H9 (cell line): ENCODE data around the gene PDCD4. TPM values are rescaled to one million over a fixed set of nuclear protein-coding genes. Genes with fewer than 3 reads are reported as not detected.

Experiments used
- DNase-seq: peaks from one replicate; pipeline ENCODE4 v3.0.0-alpha.2; 2017
- H2AFZ ChIP-seq: one replicate; pipeline ENCODE4 v1.6.1; 2013; ENCODE audit warnings: mild to moderate bottlenecking, low read length, control low read depth, moderate library complexity
- H2AK5ac ChIP-seq: 2 replicates; pipeline ENCODE4 v1.6.1; 2013; ENCODE audit warnings: low read length, control low read depth, mixed read lengths; ENCODE audit not compliant: insufficient read length
- H2BK120ac ChIP-seq: one replicate; pipeline ENCODE4 v1.6.1; 2013; ENCODE audit warnings: low read depth, mild to moderate bottlenecking, low read length, control low read depth, inconsistent platforms; ENCODE audit not compliant: poor library complexity, severe bottlenecking
- H2BK12ac ChIP-seq: 2 replicates; pipeline ENCODE4 v1.6.1; 2013; ENCODE audit warnings: low read length, control low read depth, mixed read lengths, low read depth; ENCODE audit not compliant: insufficient read length
- H2BK15ac ChIP-seq: 2 replicates; pipeline ENCODE4 v1.6.1; 2013; ENCODE audit warnings: low read depth, low read length, control low read depth
- H2BK20ac ChIP-seq: one replicate; pipeline ENCODE4 v1.6.1; 2013; ENCODE audit warnings: low read depth, mild to moderate bottlenecking, low read length, control low read depth, inconsistent platforms; ENCODE audit not compliant: poor library complexity, severe bottlenecking
- H2BK5ac ChIP-seq: 2 replicates; pipeline ENCODE4 v1.6.1; 2013; ENCODE audit warnings: low read length, control low read depth, mixed read lengths; ENCODE audit not compliant: insufficient read length
- H3K14ac ChIP-seq: 2 replicates; pipeline ENCODE4 v1.6.1; 2013; ENCODE audit warnings: low read length, control low read depth; ENCODE audit not compliant: insufficient read depth
- H3K18ac ChIP-seq: 2 replicates; pipeline ENCODE4 v1.6.1; 2013; ENCODE audit warnings: low read depth, mild to moderate bottlenecking, mixed read lengths, low read length, control low read depth; ENCODE audit not compliant: insufficient read length
- H3K23ac ChIP-seq: 2 replicates; pipeline ENCODE4 v1.6.1; 2013; ENCODE audit warnings: low read length, control low read depth, mixed read lengths, low read depth; ENCODE audit not compliant: insufficient read length
- H3K23me2 ChIP-seq: 2 replicates; pipeline ENCODE4 v1.6.1; 2013; ENCODE audit warnings: low read depth, mild to moderate bottlenecking, mixed read lengths, low read length, control low read depth; ENCODE audit not compliant: insufficient read length, poor library complexity, severe bottlenecking
- H3K27ac ChIP-seq: 2 replicates; pipeline ENCODE4 v1.5.1; 2013; ENCODE audit warnings: low read length, control low read depth, mixed read lengths, low read depth; ENCODE audit not compliant: insufficient read length
- H3K27me3 ChIP-seq: 2 replicates; pipeline ENCODE4 v1.6.1; 2013; ENCODE audit warnings: low read length, control low read depth, inconsistent platforms; ENCODE audit not compliant: insufficient read depth
- H3K4ac ChIP-seq: 2 replicates; pipeline ENCODE4 v1.6.1; 2013; ENCODE audit warnings: low read depth, mild to moderate bottlenecking, control low read depth, inconsistent platforms, low read length, moderate library complexity
- H3K4me1 ChIP-seq: 2 replicates; pipeline ENCODE4 v1.6.1; 2013; ENCODE audit warnings: low read length, control low read depth, inconsistent platforms; ENCODE audit not compliant: insufficient read depth
- H3K4me2 ChIP-seq: 2 replicates; pipeline ENCODE4 v1.6.1; 2013; ENCODE audit warnings: low read length, control low read depth, mixed read lengths; ENCODE audit not compliant: insufficient read length, insufficient read depth
- H3K56ac ChIP-seq: 2 replicates; pipeline ENCODE4 v1.6.1; 2013; ENCODE audit warnings: low read depth, mild to moderate bottlenecking, mixed read lengths, low read length, control low read depth; ENCODE audit not compliant: insufficient read length
- H3K79me1 ChIP-seq: 2 replicates; pipeline ENCODE4 v1.6.1; 2013; ENCODE audit warnings: low read depth, mild to moderate bottlenecking, moderate library complexity, low read length, control low read depth, inconsistent platforms; ENCODE audit not compliant: insufficient read depth, poor library complexity, severe bottlenecking
- H3K79me2 ChIP-seq: 2 replicates; pipeline ENCODE4 v1.6.1; 2013; ENCODE audit warnings: low read length, control low read depth, inconsistent platforms; ENCODE audit not compliant: insufficient read depth
- H3K9ac ChIP-seq: 2 replicates; pipeline ENCODE4 v1.6.1; 2013; ENCODE audit warnings: low read length, control low read depth, mixed read lengths; ENCODE audit not compliant: insufficient read length; ENCODE audit errors: extremely low read depth
- H3K9me3 ChIP-seq: one replicate; pipeline ENCODE4 v1.6.1; 2013; ENCODE audit warnings: low read depth, low read length, inconsistent platforms; ENCODE audit not compliant: control insufficient read depth
- H3T11ph ChIP-seq: one replicate; pipeline ENCODE4 v1.6.1; 2013; ENCODE audit warnings: mild to moderate bottlenecking, low read length, control low read depth, inconsistent platforms
- H4K20me1 ChIP-seq: one replicate; pipeline ENCODE4 v1.6.1; 2013; ENCODE audit not compliant: control insufficient read depth, insufficient read length, insufficient read depth
- H4K5ac ChIP-seq: 2 replicates; pipeline ENCODE4 v1.6.1; 2013; ENCODE audit warnings: low read depth, mild to moderate bottlenecking, mixed read lengths, low read length, control low read depth; ENCODE audit not compliant: insufficient read length
- H4K8ac ChIP-seq: replicated peaks from 2 replicates; pipeline ENCODE4 v1.6.1; 2013; ENCODE audit warnings: low read length, control low read depth, mixed read lengths, low read depth; ENCODE audit not compliant: insufficient read length
- H4K91ac ChIP-seq: 2 replicates; pipeline ENCODE4 v1.6.1; 2013; ENCODE audit warnings: low read depth, mild to moderate bottlenecking, moderate library complexity, mixed read lengths, low read length, control low read depth; ENCODE audit not compliant: insufficient read length
- H3K27ac Mint-ChIP-seq, 3 experiments: 2 replicates in 2 of 3; 3 replicates in 1 of 3; pipeline ENCODE4 v1.8.0; 2020 to 2021; ENCODE audit warnings: mixed read lengths in 3 of 3, mild to moderate bottlenecking in 1 of 3, moderate library complexity in 1 of 3
- H3K27me3 Mint-ChIP-seq: 2 replicates; pipeline ENCODE4 v1.8.0; 2021; ENCODE audit warnings: low read depth, mild to moderate bottlenecking, moderate library complexity, mixed read lengths
- H3K36me3 Mint-ChIP-seq, 3 experiments: 2 replicates in 2 of 3; 3 replicates in 1 of 3; pipeline ENCODE4 v1.8.0; 2020 to 2021; ENCODE audit warnings: low read depth in 3 of 3, mixed read lengths in 3 of 3; ENCODE audit not compliant: insufficient read depth in 1 of 3
- H3K4me1 Mint-ChIP-seq, 2 experiments: 2 replicates each; pipeline ENCODE4 v1.8.0; 2020; ENCODE audit warnings: mixed read lengths in 2 of 2
- H3K4me3 Mint-ChIP-seq, 2 experiments: 2 replicates in 1 of 2; 3 replicates in 1 of 2; pipeline ENCODE4 v1.8.0; 2020 to 2021; ENCODE audit warnings: mild to moderate bottlenecking in 2 of 2, mixed read lengths in 2 of 2, moderate library complexity in 1 of 2
- H3K9me3 Mint-ChIP-seq, 2 experiments: 2 replicates in 1 of 2; 3 replicates in 1 of 2; pipeline ENCODE4 v1.8.0; 2020; ENCODE audit warnings: mild to moderate bottlenecking in 2 of 2, mixed read lengths in 2 of 2, moderate library complexity in 1 of 2
- CTCF ChIP-seq: fragments of 200-600 bp; sonication (generic); conservative IDR thresholded peaks from 3 replicates; pipeline ENCODE4 v1.8.0; 2021; ENCODE audit warnings: antibody characterized with exemption, mild to moderate bottlenecking
- WGBS: extraction: QIAGEN DNeasy Blood & Tissue Kit; methylation state at CpG from one replicate; pipeline ENCODE4 v1.1.7; 2013; ENCODE audit warnings: missing lambda C conversion rate, low lambda C conversion rate, mixed read lengths; ENCODE audit not compliant: insufficient read length; ENCODE audit errors: extremely low coverage; 5-methylcytosine and 5-hydroxymethylcytosine counted together
- total RNA-seq: library from RNA; stranded (reverse); gene quantifications from 2 replicates; pipeline ENCODE4 v1.2.1, GENCODE V29; 2021

PDCD4 gene
- total RNA-seq, 1 experiment from 2014 or later = 29.3 TPM

- H2BK12ac ChIP-seq = no peak overlapping the region
- Mint-ChIP-seq H3K4me1 (peaks cover 7% of the 10 kb centered on the region in 2 experiments; a peak in 3 of 4 replicates), H3K36me3 (peaks cover 0 to 12% (median 6%) of the 10 kb centered on the region in 3 experiments; a peak in 3 of 7 replicates), H3K27me3 (no peaks in the 10 kb centered on the region), H3K4me3 (no peak overlapping the region), H3K27ac (no peak overlapping the region), H3K9me3 (no peaks in the 10 kb centered on the region)
- H3K27me3 ChIP-seq = no peaks in the 10 kb centered on the region
- H3K18ac ChIP-seq = no peak overlapping the region
- H2BK120ac ChIP-seq = no peak overlapping the region
- H4K5ac ChIP-seq = no peak overlapping the region
- H4K20me1 ChIP-seq = no peaks in the 10 kb centered on the region
- no peak overlapping the region for H2AK5ac ChIP-seq
- H3K9me3 ChIP-seq = no peaks in the 10 kb centered on the region
- no peak for TF ChIP-seq CTCF
- H3K14ac ChIP-seq = no peak overlapping the region
- H3K4ac ChIP-seq = no peak overlapping the region
- H3K4me2 ChIP-seq = no peak overlapping the region
- no peak overlapping the region for H2AFZ ChIP-seq
- peaks cover 8% of the 10 kb centered on the region for H3K23me2 ChIP-seq
- H3K23ac ChIP-seq = no peak overlapping the region
- H2BK20ac ChIP-seq = no peak overlapping the region
- no peak overlapping the region for H3K56ac ChIP-seq
- no peaks in the 10 kb centered on the region for H3K79me1 ChIP-seq
- H2BK15ac ChIP-seq = no peak overlapping the region
- H3K79me2 ChIP-seq = no peaks in the 10 kb centered on the region
- DNase-seq = no peak
- no peaks in the 10 kb centered on the region for H3K4me1 ChIP-seq
- no peak overlapping the region for H3K27ac ChIP-seq
- no peak overlapping the region for H3K9ac ChIP-seq
- no peak overlapping the region for H3T11ph ChIP-seq
- H4K91ac ChIP-seq = no peak overlapping the region
- WGBS = no CpG with 5 or more reads among the region's 1 CpG
- H4K8ac ChIP-seq = no peak overlapping the region
- no peak overlapping the region for H2BK5ac ChIP-seq
Observed at GRCh38 chr10:110876788-110877187, 5.1 kb downstream of the PDCD4 start.
